Right atrium auricular region (tissue), 2 donors: ENCODE data around the gene PLA2G4D. TPM values are rescaled to one million over a fixed set of nuclear protein-coding genes. Genes with fewer than 3 reads are reported as not detected.

Experiments
- DNase-seq: peaks from one replicate; pipeline ENCODE4 v3.0.0-alpha.2; 2019; ENCODE audit warnings: low spot score
- H3K27ac ChIP-seq, 2 donors: fragments of 200-600 bp; sonication (generic); 1 replicate in 1 of 2; 2 replicates in 1 of 2; pipeline ENCODE4 v1.5.1; 2016 to 2019
- H3K27me3 ChIP-seq, 2 donors: fragments of 200-600 bp; sonication (generic); one replicate each; pipeline versions ENCODE4 v1.5.1 to v1.6.0; 2017 to 2019
- H3K36me3 ChIP-seq: fragments of 200-600 bp; sonication (generic); one replicate; pipeline ENCODE4 v1.5.1; 2016
- H3K4me1 ChIP-seq, 2 donors: fragments of 200-600 bp; sonication (generic); one replicate each; pipeline versions ENCODE4 v1.5.1 to v1.6.0; 2017 to 2019
- H3K4me3 ChIP-seq, 2 donors: fragments of 200-600 bp; sonication (generic); 1 replicate in 1 of 2; 2 replicates in 1 of 2; pipeline ENCODE4 v1.5.1; 2017 to 2019; ENCODE audit warnings: mild to moderate bottlenecking in 1 of 2, moderate library complexity in 1 of 2
- H3K9me3 ChIP-seq, 2 donors: fragments of 200-600 bp; sonication (generic); one replicate each; pipeline ENCODE4 v1.5.1; 2019
- CTCF ChIP-seq, 2 donors: fragments of 200-600 bp; sonication (generic); IDR thresholded peaks; one replicate each; pipeline ENCODE4 v1.5.1; 2019; ENCODE audit warnings: antibody characterized with exemption in 2 of 2
- total RNA-seq, 2 donors: library from RNA; depleted of rRNA; stranded (reverse); fragments of >200 nt; gene quantifications; one replicate each; pipeline ENCODE4 v1.1.0, GENCODE V29; 2016

Gene PLA2G4D
- total RNA-seq, 2 donors from 2014 or later: not detected

- H3K27me3 ChIP-seq: no peaks in the 10 kb centered on the region
- H3K27ac ChIP-seq: no peak overlapping the region
- no peak overlapping the region for H3K4me3 ChIP-seq
- no peaks in the 10 kb centered on the region for H3K9me3 ChIP-seq
- TF ChIP-seq CTCF (IDR thresholded peaks at IDR 0.05): no peak
- DNase-seq: no peak
- no peaks in the 10 kb centered on the region for H3K36me3 ChIP-seq
- H3K4me1 ChIP-seq: peaks cover 0 to 7% of the 10 kb centered on the region in 2 donors
Measured at GRCh38 chr15:42120285-42120684, 25.9 kb upstream of the PLA2G4D start.

GRCh38 chr15:42119446-42119760 lies 25.0 kb upstream of the PLA2G4D start:
- Histone ChIP-seq H3K4me3 (no peak overlapping the region), H3K4me1 (peaks cover 0 to 7% of the 10 kb centered on the region in 2 donors), H3K36me3 (no peaks in the 10 kb centered on the region), H3K9me3 (no peaks in the 10 kb centered on the region), H3K27me3 (no peaks in the 10 kb centered on the region), H3K27ac (no peak overlapping the region)
- DNase-seq: no peak
- no peak for TF ChIP-seq CTCF (IDR thresholded peaks at IDR 0.05)

GRCh38 chr15:42118650-42119445 lies 24.5 kb upstream of the PLA2G4D start:
- DNase-seq: no peak
- no peaks in the 10 kb centered on the region for H3K36me3 ChIP-seq
- H3K9me3 ChIP-seq: no peaks in the 10 kb centered on the region
- no peaks in the 10 kb centered on the region for H3K27me3 ChIP-seq
- H3K4me3 ChIP-seq: no peak overlapping the region
- H3K27ac ChIP-seq: no peak overlapping the region
- peaks cover 0 to 7% of the 10 kb centered on the region in 2 donors for H3K4me1 ChIP-seq
- no peak for TF ChIP-seq CTCF (IDR thresholded peaks at IDR 0.05)

GRCh38 chr15:42111924-42112323 lies 17.6 kb upstream of the PLA2G4D start:
- no peak for TF ChIP-seq CTCF (IDR thresholded peaks at IDR 0.05)
- H3K9me3 ChIP-seq: no peaks in the 10 kb centered on the region
- no peak overlapping the region for H3K4me3 ChIP-seq
- no peaks in the 10 kb centered on the region for H3K4me1 ChIP-seq
- H3K27ac ChIP-seq: no peak overlapping the region
- no peaks in the 10 kb centered on the region for H3K27me3 ChIP-seq
- H3K36me3 ChIP-seq: no peaks in the 10 kb centered on the region
- DNase-seq: no peak

- H3K4me1 ChIP-seq: no peaks in the 10 kb centered on the region
- H3K27me3 ChIP-seq: no peaks in the 10 kb centered on the region
- TF ChIP-seq CTCF (IDR thresholded peaks at IDR 0.05): no peak
- H3K27ac ChIP-seq: no peak overlapping the region
- no peaks in the 10 kb centered on the region for H3K36me3 ChIP-seq
- DNase-seq: no peak
- no peaks in the 10 kb centered on the region for H3K9me3 ChIP-seq
- no peak overlapping the region for H3K4me3 ChIP-seq
Measured at GRCh38 chr15:42110367-42110766, 16.0 kb upstream of the PLA2G4D start.

GRCh38 chr15:42108806-42109205 lies 14.4 kb upstream of the PLA2G4D start:
- H3K4me1 ChIP-seq: no peaks in the 10 kb centered on the region
- TF ChIP-seq CTCF (IDR thresholded peaks at IDR 0.05): no peak
- H3K9me3 ChIP-seq: no peaks in the 10 kb centered on the region
- H3K27ac ChIP-seq: no peak overlapping the region
- no peaks in the 10 kb centered on the region for H3K27me3 ChIP-seq
- DNase-seq: no peak
- no peaks in the 10 kb centered on the region for H3K36me3 ChIP-seq
- no peak overlapping the region for H3K4me3 ChIP-seq
